Mesenchymal stem cell (in vitro differentiated cells and primary cell): ENCODE data around the gene PCMTD2.

Experiments
- DNase-seq: peaks from one replicate; pipeline ENCODE4 v3.0.0-alpha.2; 2013
- H2AFZ ChIP-seq: one replicate; pipeline ENCODE4 v1.6.1; 2013; ENCODE audit warnings: low read depth, mild to moderate bottlenecking, control low read depth, inconsistent platforms, low read length, moderate library complexity
- H2AK5ac ChIP-seq: 2 replicates; pipeline ENCODE4 v1.6.1; 2013; ENCODE audit warnings: low read length, moderate library complexity, mild to moderate bottlenecking, inconsistent platforms; ENCODE audit not compliant: severe bottlenecking
- H2BK120ac ChIP-seq: one replicate; pipeline ENCODE4 v1.6.1; 2013; ENCODE audit warnings: low read depth, mild to moderate bottlenecking, inconsistent platforms, low read length, moderate library complexity
- H2BK12ac ChIP-seq, 2 experiments: one replicate each; pipeline ENCODE4 v1.6.1; 2013; ENCODE audit warnings: inconsistent platforms in 2 of 2, low read length in 2 of 2, mild to moderate bottlenecking in 2 of 2, moderate library complexity in 2 of 2, control low read depth in 1 of 2
- H2BK15ac ChIP-seq: one replicate; pipeline ENCODE4 v1.6.1; 2013; ENCODE audit warnings: mild to moderate bottlenecking, low read depth, inconsistent platforms; ENCODE audit not compliant: poor library complexity, severe bottlenecking
- H2BK5ac ChIP-seq: 2 replicates; pipeline ENCODE4 v1.6.1; 2013; ENCODE audit warnings: low read depth, mild to moderate bottlenecking, low read length, control low read depth, inconsistent platforms; ENCODE audit not compliant: poor library complexity, severe bottlenecking
- H3K14ac ChIP-seq, 2 experiments: one replicate each; pipeline ENCODE4 v1.6.1; 2013; ENCODE audit warnings: inconsistent platforms in 2 of 2, low read length in 2 of 2, control low read depth in 1 of 2, mild to moderate bottlenecking in 1 of 2, moderate library complexity in 1 of 2
- H3K18ac ChIP-seq, 2 experiments: one replicate each; pipeline ENCODE4 v1.6.1; 2013; ENCODE audit warnings: inconsistent platforms in 2 of 2, low read length in 2 of 2, control low read depth in 1 of 2, low read depth in 1 of 2, mild to moderate bottlenecking in 1 of 2
- H3K23ac ChIP-seq, 2 experiments: one replicate each; pipeline ENCODE4 v1.6.1; 2013; ENCODE audit warnings: inconsistent platforms in 2 of 2, low read length in 2 of 2, mild to moderate bottlenecking in 2 of 2, moderate library complexity in 2 of 2, control low read depth in 1 of 2
- H3K27ac ChIP-seq: 2 replicates; pipeline ENCODE4 v1.5.1; 2013; ENCODE audit warnings: mild to moderate bottlenecking, moderate library complexity, low read length, control low read depth, inconsistent platforms; ENCODE audit not compliant: poor library complexity, severe bottlenecking
- H3K27me3 ChIP-seq, 2 experiments: 2 replicates each; pipeline versions ENCODE4 v1.6.1 to v1.7.0; 2013; ENCODE audit warnings: low read length in 2 of 2, mild to moderate bottlenecking in 2 of 2, moderate library complexity in 2 of 2, control low read depth in 1 of 2, inconsistent platforms in 1 of 2; ENCODE audit not compliant: control insufficient read depth in 1 of 2, insufficient read depth in 1 of 2
- H3K36me3 ChIP-seq, 2 experiments: 2 replicates each; pipeline versions ENCODE4 v1.6.1 to v1.7.0; 2013; ENCODE audit warnings: low read length in 2 of 2, control low read depth in 1 of 2, inconsistent platforms in 1 of 2, low read depth in 1 of 2, mild to moderate bottlenecking in 1 of 2; ENCODE audit not compliant: insufficient read depth in 2 of 2, control insufficient read depth in 1 of 2
- H3K4ac ChIP-seq, 2 experiments: one replicate each; pipeline ENCODE4 v1.6.1; 2013; ENCODE audit warnings: inconsistent platforms in 2 of 2, low read length in 2 of 2, mild to moderate bottlenecking in 2 of 2, moderate library complexity in 2 of 2, control low read depth in 1 of 2, low read depth in 1 of 2
- H3K4me1 ChIP-seq: 2 replicates; pipeline ENCODE4 v1.6.1; 2013; ENCODE audit warnings: low read depth, low read length, control low read depth; ENCODE audit not compliant: control insufficient read depth, insufficient read depth
- H3K4me2 ChIP-seq: 2 replicates; pipeline ENCODE4 v1.6.1; 2013; ENCODE audit warnings: low read length, mild to moderate bottlenecking, inconsistent platforms; ENCODE audit not compliant: poor library complexity, severe bottlenecking
- H3K4me3 ChIP-seq, 2 experiments: 2 replicates each; pipeline versions ENCODE4 v1.5.1 to v1.7.0; 2013; ENCODE audit warnings: low read length in 2 of 2, mild to moderate bottlenecking in 2 of 2, control low read depth in 1 of 2, low read depth in 1 of 2; ENCODE audit not compliant: insufficient read depth in 1 of 2
- H3K79me1 ChIP-seq: replicated peaks from 2 replicates; pipeline ENCODE4 v1.6.1; 2013; ENCODE audit warnings: mild to moderate bottlenecking, control low read depth, low read length, inconsistent platforms; ENCODE audit not compliant: poor library complexity, severe bottlenecking
- H3K9ac ChIP-seq: 2 replicates; pipeline ENCODE4 v1.7.0; 2013; ENCODE audit warnings: mild to moderate bottlenecking, low read length, moderate library complexity
- H3K9me3 ChIP-seq: 2 replicates; pipeline ENCODE4 v1.7.0; 2013; ENCODE audit warnings: mild to moderate bottlenecking, low read length; ENCODE audit not compliant: control insufficient read depth
- H4K8ac ChIP-seq: one replicate; pipeline ENCODE4 v1.6.1; 2013; ENCODE audit warnings: inconsistent platforms, mild to moderate bottlenecking, low read length, moderate library complexity
- H4K91ac ChIP-seq: one replicate; pipeline ENCODE4 v1.6.1; 2013; ENCODE audit warnings: mild to moderate bottlenecking, low read length, inconsistent platforms
- WGBS: methylation state at CpG from one replicate; pipeline ENCODE4 v1.1.7; 2013; ENCODE audit warnings: mixed read lengths; 5-methylcytosine and 5-hydroxymethylcytosine counted together

PCMTD2 gene

GRCh38 chr20:64240243-64241015 lies 15.1 kb upstream of the PCMTD2 start:
- H2BK5ac ChIP-seq = no peak overlapping the region

GRCh38 chr20:64241061-64241460 lies 14.5 kb upstream of the PCMTD2 start:
- no peak overlapping the region for H2AFZ ChIP-seq
- H3K23ac ChIP-seq = no peak overlapping the region
- H2AK5ac ChIP-seq = no peak overlapping the region
- no peak overlapping the region for H2BK15ac ChIP-seq
- H4K91ac ChIP-seq = peak overlapping the region; percentile 31
- 84% methylated on average over 6 of the region's 8 CpGs for WGBS
- no peak overlapping the region for H3K9ac ChIP-seq
- peak overlapping the region in 1 of 2 experiments; percentile 22 for H3K4me3 ChIP-seq
- H2BK12ac ChIP-seq = no peak overlapping the region
- no peak overlapping the region for H3K4ac ChIP-seq
- H3K79me1 ChIP-seq = no peaks in the 10 kb centered on the region
- H3K9me3 ChIP-seq = no peaks in the 10 kb centered on the region
- peaks cover 5% of the 10 kb centered on the region for H3K4me1 ChIP-seq
- no peak overlapping the region for H3K14ac ChIP-seq
- peaks cover 48 to 75% of the 10 kb centered on the region in 2 experiments for H3K27me3 ChIP-seq
- DNase-seq = no peak
- H2BK120ac ChIP-seq = no peak overlapping the region
- H3K18ac ChIP-seq = no peak overlapping the region
- H2BK5ac ChIP-seq = no peak overlapping the region
- no peaks in the 10 kb centered on the region for H3K36me3 ChIP-seq
- no peak overlapping the region for H3K27ac ChIP-seq
- H3K4me2 ChIP-seq = no peak overlapping the region
- H4K8ac ChIP-seq = no peak overlapping the region

More at GRCh38 chr20:64240243-64241015, 15.1 kb upstream of the PCMTD2 start:
- no peaks in the 10 kb centered on the region for H3K36me3 ChIP-seq
- no peak overlapping the region for H2AK5ac ChIP-seq
- H2AFZ ChIP-seq = no peak overlapping the region
- no peak overlapping the region for H3K4me2 ChIP-seq
- no peak overlapping the region for H2BK12ac ChIP-seq
- H4K8ac ChIP-seq = no peak overlapping the region
- 90% methylated on average over 26 of the region's 26 CpGs for WGBS
- no peaks in the 10 kb centered on the region for H3K9me3 ChIP-seq
- H3K4me1 ChIP-seq = peaks cover 5% of the 10 kb centered on the region
- no peak overlapping the region for H3K4ac ChIP-seq
- no peaks in the 10 kb centered on the region for H3K79me1 ChIP-seq
- H4K91ac ChIP-seq = no peak overlapping the region
- no peak overlapping the region for H2BK120ac ChIP-seq
- no peak overlapping the region for H3K18ac ChIP-seq
- H2BK15ac ChIP-seq = no peak overlapping the region
- H3K9ac ChIP-seq = no peak overlapping the region
- H3K23ac ChIP-seq = no peak overlapping the region
- H3K27ac ChIP-seq = no peak overlapping the region
- no peak overlapping the region for H3K14ac ChIP-seq
- no peak overlapping the region for H3K4me3 ChIP-seq
- no peak for DNase-seq
- peaks cover 42 to 69% of the 10 kb centered on the region in 2 experiments for H3K27me3 ChIP-seq

- Histone ChIP-seq H3K4ac (no peak overlapping the region), H3K4me2 (no peak overlapping the region), H2AK5ac (no peak overlapping the region), H3K36me3 (no peaks in the 10 kb centered on the region), H2BK120ac (no peak overlapping the region), H3K4me1 (peaks cover 5% of the 10 kb centered on the region), H3K79me1 (no peaks in the 10 kb centered on the region), H3K27ac (no peak overlapping the region), H3K9ac (no peak overlapping the region), H2BK15ac (no peak overlapping the region), H3K23ac (no peak overlapping the region), H3K27me3 (peaks cover 52 to 79% of the 10 kb centered on the region in 2 experiments), H4K8ac (no peak overlapping the region), H3K9me3 (no peaks in the 10 kb centered on the region), H3K4me3 (no peak overlapping the region), H2AFZ (no peak overlapping the region), H3K14ac (no peak overlapping the region), H4K91ac (no peak overlapping the region), H2BK12ac (no peak overlapping the region), H2BK5ac (no peak overlapping the region), H3K18ac (no peak overlapping the region)
- no peak for DNase-seq
- 86% methylated on average over 19 of the region's 19 CpGs for WGBS
Measured at GRCh38 chr20:64242003-64242796, 13.3 kb upstream of the PCMTD2 start.

DNA sequence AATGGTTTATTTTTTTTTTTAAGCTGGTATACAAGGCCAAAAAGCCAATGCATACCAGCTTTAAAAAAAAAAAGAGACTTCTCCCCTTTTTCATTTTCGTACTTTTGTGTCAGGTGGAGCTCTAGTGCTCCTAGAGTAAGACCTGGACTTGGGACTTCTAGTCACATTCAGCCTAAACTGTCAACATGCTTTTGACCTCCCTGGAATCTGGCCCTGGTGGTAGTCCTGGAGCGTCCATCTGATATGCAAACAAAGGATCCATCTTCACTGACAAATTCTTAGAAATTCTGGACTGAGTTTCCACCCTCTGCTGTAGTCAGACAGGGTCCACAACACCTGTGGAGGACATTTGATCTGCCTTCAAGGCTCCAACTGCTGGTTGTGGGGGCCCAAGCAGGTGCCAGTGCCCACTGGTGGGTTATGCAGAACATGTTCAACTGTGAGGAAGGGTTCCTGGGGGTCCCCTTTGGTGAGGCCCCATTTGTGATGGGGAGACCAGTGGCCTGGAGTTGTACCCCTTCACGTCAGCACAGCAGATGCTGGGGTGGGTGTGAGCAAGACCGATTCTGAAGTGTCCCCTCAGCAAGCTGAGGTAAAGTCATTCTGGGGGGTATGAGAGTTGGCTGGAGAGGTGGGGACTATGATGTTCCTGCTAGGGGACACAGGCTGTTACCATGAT lies 12.6 kb upstream of the PCMTD2 start:
- no peak overlapping the region for H3K4me2 ChIP-seq
- H4K8ac ChIP-seq = no peak overlapping the region
- H4K91ac ChIP-seq = no peak overlapping the region
- no peak overlapping the region for H2AK5ac ChIP-seq
- no peak overlapping the region for H3K27ac ChIP-seq
- H3K18ac ChIP-seq = no peak overlapping the region
- H2BK120ac ChIP-seq = no peak overlapping the region
- H2BK15ac ChIP-seq = no peak overlapping the region
- H2AFZ ChIP-seq = no peak overlapping the region
- H3K14ac ChIP-seq = no peak overlapping the region
- no peak for DNase-seq
- peaks cover 58 to 82% of the 10 kb centered on the region in 2 experiments for H3K27me3 ChIP-seq
- no peak overlapping the region for H2BK5ac ChIP-seq
- H3K9me3 ChIP-seq = no peaks in the 10 kb centered on the region
- no peaks in the 10 kb centered on the region for H3K36me3 ChIP-seq
- H3K9ac ChIP-seq = no peak overlapping the region
- 57% methylated on average over 4 of the region's 4 CpGs for WGBS
- H3K4me3 ChIP-seq = no peak overlapping the region
- no peak overlapping the region for H3K4ac ChIP-seq
- H2BK12ac ChIP-seq = no peak overlapping the region
- H3K23ac ChIP-seq = no peak overlapping the region
- peaks cover 5% of the 10 kb centered on the region for H3K4me1 ChIP-seq
- no peaks in the 10 kb centered on the region for H3K79me1 ChIP-seq
